Stimulated activated CD4-positive, alpha-beta T cell treated with anti-CD3 and anti-CD28 coated beads, Interleukin-12 subunit alpha, Interleukin-12 subunit beta, amount 100 ng/mL, for 24 hours (primary cell): ENCODE results near the gene ACKR4.

ENCODE experiments used
- DNase-seq, 2 experiments: peaks; one replicate each; pipeline ENCODE4 v3.0.0-alpha.2; 2020; ENCODE audit warnings: low read depth in 2 of 2

ACKR4 gene

DNA sequence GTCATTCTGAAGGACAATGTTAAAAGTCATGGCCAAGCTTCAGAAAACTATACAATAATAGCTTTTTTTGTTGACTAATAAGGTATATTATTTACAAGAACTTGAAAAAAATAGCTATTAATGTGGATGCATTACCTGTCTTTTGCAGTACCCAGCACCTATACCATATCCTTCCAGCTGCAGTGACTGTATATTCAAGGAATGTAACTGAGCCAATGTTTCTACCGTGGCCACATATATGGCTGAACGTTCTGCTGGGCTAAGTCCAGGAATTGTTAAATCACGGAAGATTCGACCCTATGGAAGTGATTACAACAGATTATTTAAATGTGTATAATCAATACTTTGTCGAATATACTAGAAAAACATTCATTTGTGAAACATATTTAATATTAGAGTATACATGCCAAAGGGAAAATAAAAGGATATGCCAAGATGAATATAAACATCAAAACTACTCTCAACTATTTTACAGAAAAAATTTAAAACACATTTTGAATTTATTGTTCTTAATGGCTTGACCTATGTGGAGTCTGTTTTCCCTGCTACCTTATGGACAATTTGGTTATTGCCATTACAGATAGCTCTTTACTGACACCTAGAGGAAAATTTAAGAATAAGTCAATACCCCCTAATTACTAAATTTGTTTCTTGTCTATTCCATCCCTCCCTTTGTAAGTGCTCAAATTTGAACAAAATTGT lies 44.9 kb downstream of the ACKR4 start:
- DNase-seq: no peak

GRCh38 chr3:132642539-132642847 lies 45.4 kb downstream of the ACKR4 start:
- no peak for DNase-seq

GRCh38 chr3:132643366-132643765 lies 46.3 kb downstream of the ACKR4 start:
- no peak for DNase-seq

- DNase-seq: no peak
Measured at GRCh38 chr3:132645058-132645457, 48.0 kb downstream of the ACKR4 start.

DNA sequence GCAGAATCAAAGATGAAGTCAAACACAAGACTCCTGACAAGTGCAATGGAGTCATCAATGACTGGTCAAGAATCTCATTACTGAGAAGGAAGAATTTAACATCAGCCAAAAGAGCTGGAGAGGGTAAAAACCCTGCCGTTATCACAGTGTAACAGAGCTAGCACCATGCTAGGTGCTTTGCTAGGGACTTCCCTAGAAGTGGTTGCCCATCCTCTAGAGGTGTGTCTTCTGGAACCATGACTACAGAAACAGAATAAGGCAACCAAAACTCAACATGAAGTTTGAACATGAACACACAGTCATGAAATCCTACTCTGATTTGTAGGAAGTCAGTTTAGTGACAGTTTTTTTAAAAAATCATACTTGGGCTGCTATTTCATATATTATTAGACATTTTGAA lies 53.1 kb downstream of the ACKR4 start:
- no peak for DNase-seq
